Chondrocyte (in vitro differentiated cells): ENCODE data around the gene SBNO1. TPM values are rescaled to one million over a fixed set of nuclear protein-coding genes. Genes with fewer than 3 reads are reported as not detected.

Experiments
- DNase-seq: peaks from one replicate; pipeline ENCODE4 v3.0.0; 2021; ENCODE audit warnings: mixed read lengths, low spot score
- H3K27ac Mint-ChIP-seq: one replicate; pipeline ENCODE4 v1.8.0; 2021; ENCODE audit warnings: mild to moderate bottlenecking, moderate library complexity, mixed read lengths; ENCODE audit not compliant: unreplicated experiment
- H3K27me3 Mint-ChIP-seq: 2 replicates; pipeline ENCODE4 v1.8.0; 2021; ENCODE audit warnings: low read depth, mixed read lengths
- H3K36me3 Mint-ChIP-seq: 2 replicates; pipeline ENCODE4 v1.8.0; 2021; ENCODE audit warnings: low read depth, mixed read lengths
- H3K4me1 Mint-ChIP-seq: 2 replicates; pipeline ENCODE4 v1.8.0; 2021; ENCODE audit warnings: low read depth, mild to moderate bottlenecking, mixed read lengths
- H3K4me3 Mint-ChIP-seq: one replicate; pipeline ENCODE4 v1.8.0; 2021; ENCODE audit warnings: mild to moderate bottlenecking, moderate library complexity, mixed read lengths; ENCODE audit not compliant: unreplicated experiment
- H3K9me3 Mint-ChIP-seq: 2 replicates; pipeline ENCODE4 v1.8.0; 2021; ENCODE audit warnings: low read depth, mixed read lengths
- CTCF ChIP-seq: fragments of 200-600 bp; sonication (generic); IDR thresholded peaks from 2 replicates; pipeline ENCODE4 v1.5.0; 2021; ENCODE audit warnings: antibody characterized with exemption, mild to moderate bottlenecking, moderate library complexity
- total RNA-seq: library from RNA; stranded (reverse); gene quantifications from 3 replicates; pipeline ENCODE4 v1.2.1, GENCODE V29; 2021

The SBNO1 gene
- total RNA-seq, 1 donor from 2014 or later: 37.7 TPM

GRCh38 chr12:123267991-123268843, 96.4 kb downstream of the SBNO1 start:
- H3K4me3 Mint-ChIP-seq: peak overlapping the region; percentile 56
- DNase-seq: peak; percentile 90
- no peak for TF ChIP-seq CTCF
- no peaks in the 10 kb centered on the region for H3K27me3 Mint-ChIP-seq
- peak overlapping the region; percentile 90 for H3K27ac Mint-ChIP-seq
- peaks cover 8% of the 10 kb centered on the region for H3K36me3 Mint-ChIP-seq
- no peaks in the 10 kb centered on the region for H3K9me3 Mint-ChIP-seq
- H3K4me1 Mint-ChIP-seq: peaks cover 35% of the 10 kb centered on the region

- Mint-ChIP-seq H3K9me3 (no peaks in the 10 kb centered on the region), H3K27me3 (no peaks in the 10 kb centered on the region), H3K27ac (peak overlapping the region; percentile 63), H3K4me1 (peaks cover 31% of the 10 kb centered on the region), H3K36me3 (peaks cover 12% of the 10 kb centered on the region), H3K4me3 (no peak overlapping the region)
- DNase-seq: peak; percentile 26
- no peak for TF ChIP-seq CTCF
Measured at GRCh38 chr12:123267335-123267920, 97.2 kb downstream of the SBNO1 start.

- DNase-seq: peak; percentile 78
- Mint-ChIP-seq H3K4me3 (no peak overlapping the region), H3K4me1 (peaks cover 27% of the 10 kb centered on the region), H3K27me3 (no peaks in the 10 kb centered on the region), H3K27ac (no peak overlapping the region), H3K9me3 (no peaks in the 10 kb centered on the region), H3K36me3 (peaks cover 18% of the 10 kb centered on the region)
- no peak for TF ChIP-seq CTCF
Measured at GRCh38 chr12:123266679-123267277, 97.9 kb downstream of the SBNO1 start.

GRCh38 chr12:123265851-123266678, 98.6 kb downstream of the SBNO1 start:
- TF ChIP-seq CTCF: no peak
- H3K9me3 Mint-ChIP-seq: no peaks in the 10 kb centered on the region
- H3K27me3 Mint-ChIP-seq: no peaks in the 10 kb centered on the region
- peak; percentile 92 for DNase-seq
- peaks cover 27% of the 10 kb centered on the region for H3K4me1 Mint-ChIP-seq
- H3K4me3 Mint-ChIP-seq: no peak overlapping the region
- peaks cover 22% of the 10 kb centered on the region for H3K36me3 Mint-ChIP-seq
- no peak overlapping the region for H3K27ac Mint-ChIP-seq
